NCI-H1930 (cell line): ENCODE measurements around the gene PALD1.

Experiments
- DNase-seq, 2 experiments: peaks; one replicate each; lab custom pipeline; 2025; lab: John Stamatoyannopoulos, UW

The PALD1 gene

DNA sequence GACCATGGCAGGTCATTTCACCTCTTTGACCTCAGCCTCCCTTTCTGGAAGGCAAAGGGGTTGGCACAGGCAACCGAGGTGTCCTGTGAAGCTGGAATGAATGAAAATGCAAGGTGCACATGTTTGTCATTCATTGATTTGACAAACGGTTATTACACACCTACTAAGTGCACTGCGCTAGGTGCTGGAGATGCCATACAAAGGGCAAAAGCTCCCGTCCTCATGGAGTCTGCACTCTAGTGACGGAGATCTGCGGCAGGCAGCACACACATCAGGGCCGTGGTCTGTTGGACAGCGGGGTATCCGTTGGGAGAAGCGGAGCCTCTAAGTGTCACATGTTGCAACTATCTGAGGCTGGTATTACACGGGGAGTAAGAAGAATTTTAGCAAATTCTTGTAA lies 79.7 kb downstream of the PALD1 start:
- DNase-seq: no peak

DNA sequence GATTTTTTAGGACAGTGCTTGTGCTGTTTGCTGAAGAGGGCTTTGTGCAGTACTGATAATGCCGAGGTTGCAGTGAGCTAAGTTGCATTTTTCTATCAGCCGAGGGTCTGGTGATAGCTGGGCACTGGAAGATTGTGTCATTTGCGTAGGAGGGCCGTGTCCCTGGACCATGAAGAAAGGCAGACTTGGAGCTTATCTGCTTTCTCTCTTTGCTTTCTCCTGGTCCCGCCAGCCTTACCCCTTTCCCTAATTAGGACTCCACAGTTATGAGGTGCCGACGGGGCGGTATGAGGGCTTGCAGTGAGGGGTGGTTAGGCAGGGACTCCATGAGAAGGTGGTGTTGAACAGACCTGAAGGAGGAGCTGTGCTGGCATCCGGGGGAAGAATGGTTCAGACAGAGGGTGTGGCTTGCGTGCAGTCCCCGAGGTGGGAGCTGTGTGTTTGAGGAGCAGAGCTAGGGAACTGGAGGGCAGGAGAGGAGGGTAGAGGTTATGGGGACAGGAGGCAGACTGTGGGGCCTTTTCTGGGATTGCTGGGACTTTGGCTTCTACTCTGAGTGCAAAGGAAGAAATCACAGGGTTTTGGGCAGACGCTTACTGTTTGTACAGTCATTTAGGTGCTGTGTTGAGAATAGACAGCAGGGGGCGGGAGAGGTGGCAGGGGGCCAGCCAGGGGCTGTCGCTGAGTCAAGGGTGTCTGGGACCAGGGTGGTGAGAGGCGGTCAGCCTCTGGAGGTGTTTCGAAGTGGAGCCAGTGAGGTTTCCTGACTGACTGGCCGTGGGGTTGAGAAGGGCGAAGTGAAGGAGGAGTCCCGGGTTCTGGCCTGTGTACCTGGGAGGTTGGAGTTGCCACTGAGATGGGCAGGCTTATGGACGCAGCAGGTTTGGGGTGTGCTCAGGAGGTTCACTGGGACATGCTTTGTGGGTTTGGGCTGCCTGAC lies 80.6 kb downstream of the PALD1 start:
- no peak for DNase-seq

DNA sequence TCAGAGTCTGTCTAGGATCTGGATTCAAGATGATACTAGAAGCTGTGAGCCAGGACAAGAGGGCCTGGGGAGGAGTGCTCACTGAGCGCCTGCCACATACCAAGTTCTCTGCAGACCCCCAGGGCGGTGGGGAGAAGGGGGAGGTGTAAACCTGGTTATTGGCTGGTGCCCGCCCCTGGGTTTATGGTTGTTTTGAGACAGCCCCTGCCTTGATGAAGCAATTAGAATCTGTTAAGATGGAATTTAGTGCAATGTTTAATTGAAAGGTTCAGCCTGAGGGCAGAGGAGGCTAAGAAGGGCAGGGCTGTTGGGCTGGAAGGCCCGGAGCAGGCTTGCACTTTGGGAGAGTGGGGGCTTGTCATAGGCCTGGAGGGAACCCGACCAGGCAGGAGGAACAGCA lies 81.3 kb downstream of the PALD1 start:
- DNase-seq: no peak

DNA sequence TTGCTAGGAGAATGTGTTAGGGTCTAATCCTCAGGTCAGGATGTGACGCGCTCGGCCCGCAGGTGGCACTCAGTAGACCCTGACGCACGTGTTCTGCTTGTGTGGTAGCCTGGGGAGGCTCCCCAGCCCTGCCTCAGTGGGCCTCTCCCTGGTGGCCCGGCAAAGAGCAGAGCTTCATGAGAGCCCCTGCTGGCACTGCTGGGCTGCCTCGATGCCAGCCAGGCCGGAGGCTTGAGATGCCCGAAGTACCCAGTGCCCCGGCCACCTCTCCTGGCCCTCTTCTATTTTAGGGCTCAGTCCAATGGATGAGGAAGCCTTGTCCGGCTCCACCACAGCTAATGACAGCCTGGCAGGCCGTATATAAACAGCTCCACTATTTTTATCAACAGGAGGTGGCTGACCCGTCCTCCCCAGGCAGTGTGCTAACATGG lies 82.0 kb downstream of the PALD1 start:
- DNase-seq: no peak

DNA sequence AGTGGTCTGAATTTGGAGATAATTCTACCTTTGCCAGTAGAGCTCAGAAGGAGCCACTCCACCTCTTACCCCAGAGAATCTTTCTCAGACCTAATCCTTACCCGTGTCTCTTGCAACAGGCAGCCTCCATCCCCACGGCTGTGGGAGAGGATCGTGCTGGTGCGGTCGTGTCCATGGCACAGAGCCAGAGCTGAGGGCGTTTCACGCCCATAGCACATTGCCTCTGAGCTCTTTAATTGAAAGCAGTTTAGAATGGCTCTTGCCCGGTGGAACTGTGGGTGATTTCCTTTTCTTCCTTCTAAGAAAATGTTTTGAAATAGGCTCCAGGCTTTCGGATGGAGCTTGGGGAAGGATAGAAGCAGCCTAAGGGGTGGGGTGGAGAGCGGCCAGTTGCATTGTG lies 82.5 kb downstream of the PALD1 start:
- no peak for DNase-seq

DNA sequence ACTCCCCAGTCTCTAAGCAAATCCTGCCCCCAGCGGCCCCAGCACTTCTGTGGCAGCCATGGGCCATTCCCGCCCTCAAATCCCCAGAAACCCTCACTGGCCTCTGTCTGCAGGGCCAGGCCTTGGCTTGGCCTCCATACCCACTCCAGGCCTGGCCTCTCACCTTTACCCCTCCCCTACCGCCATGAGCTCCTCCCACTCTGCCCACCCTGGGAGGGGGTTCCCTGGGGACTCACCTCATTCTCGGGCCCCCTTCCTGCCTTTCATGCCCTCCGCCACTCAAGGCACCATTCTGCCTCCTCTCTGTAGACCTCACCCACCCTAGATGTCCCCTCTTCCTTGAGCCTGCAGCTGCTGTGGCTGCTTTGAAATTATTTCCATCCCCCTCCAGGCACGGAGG lies 83.0 kb downstream of the PALD1 start:
- no peak for DNase-seq

DNA sequence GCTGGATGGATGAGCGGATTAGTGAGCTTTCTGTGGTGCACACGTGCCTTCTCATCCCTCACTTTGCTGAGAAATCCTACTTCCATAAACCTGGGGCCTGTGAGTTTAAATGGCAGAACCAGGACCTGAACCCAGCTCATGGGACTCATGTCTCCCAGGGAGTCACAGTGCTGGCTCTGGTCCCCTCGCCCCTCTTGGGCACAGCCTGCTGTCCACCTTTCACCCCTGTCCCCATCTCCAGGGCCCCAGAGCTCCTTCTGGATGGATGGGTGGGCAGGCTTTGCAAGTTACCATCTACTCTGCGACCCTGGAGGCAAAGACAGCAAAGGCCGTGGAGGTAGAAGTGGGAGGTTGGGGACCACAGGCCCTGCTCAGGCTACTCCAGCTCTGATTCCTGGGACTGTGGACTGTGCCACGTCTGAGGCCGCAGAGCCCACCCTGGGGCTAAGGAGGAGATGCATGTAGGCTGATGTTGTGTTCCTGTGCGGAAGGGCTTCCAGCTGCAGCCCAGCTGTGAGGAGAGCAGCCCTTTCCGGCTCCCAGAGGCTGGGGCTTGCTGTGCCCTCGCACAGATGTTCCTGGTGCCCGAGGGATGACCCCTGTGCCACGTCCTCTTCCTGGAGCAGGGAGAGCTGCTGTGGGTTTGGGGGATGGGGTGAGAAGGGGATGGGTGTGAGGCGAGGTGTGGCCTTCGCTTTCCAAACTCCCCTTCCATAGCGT lies 83.6 kb downstream of the PALD1 start:
- no peak for DNase-seq

DNA sequence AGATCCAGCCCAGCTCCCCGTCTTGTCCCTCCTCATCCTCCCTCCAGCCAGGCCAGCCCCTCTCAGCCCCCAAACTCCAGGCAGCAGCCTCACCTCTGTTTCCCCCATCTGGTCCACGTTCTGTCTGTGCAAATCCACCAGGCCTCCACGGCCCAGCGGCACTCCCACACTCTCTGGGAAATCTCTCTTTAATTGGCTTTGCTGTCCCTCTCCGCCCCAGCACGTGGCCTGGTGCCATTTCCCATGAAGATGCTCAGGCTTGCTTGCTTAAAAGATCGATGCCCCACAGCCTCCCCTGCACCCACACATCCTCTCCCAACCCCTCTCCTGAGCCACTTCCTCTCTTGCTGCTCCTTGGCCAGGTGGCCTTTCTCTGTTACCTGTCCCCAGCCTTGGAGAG lies 84.7 kb downstream of the PALD1 start:
- DNase-seq: no peak

DNA sequence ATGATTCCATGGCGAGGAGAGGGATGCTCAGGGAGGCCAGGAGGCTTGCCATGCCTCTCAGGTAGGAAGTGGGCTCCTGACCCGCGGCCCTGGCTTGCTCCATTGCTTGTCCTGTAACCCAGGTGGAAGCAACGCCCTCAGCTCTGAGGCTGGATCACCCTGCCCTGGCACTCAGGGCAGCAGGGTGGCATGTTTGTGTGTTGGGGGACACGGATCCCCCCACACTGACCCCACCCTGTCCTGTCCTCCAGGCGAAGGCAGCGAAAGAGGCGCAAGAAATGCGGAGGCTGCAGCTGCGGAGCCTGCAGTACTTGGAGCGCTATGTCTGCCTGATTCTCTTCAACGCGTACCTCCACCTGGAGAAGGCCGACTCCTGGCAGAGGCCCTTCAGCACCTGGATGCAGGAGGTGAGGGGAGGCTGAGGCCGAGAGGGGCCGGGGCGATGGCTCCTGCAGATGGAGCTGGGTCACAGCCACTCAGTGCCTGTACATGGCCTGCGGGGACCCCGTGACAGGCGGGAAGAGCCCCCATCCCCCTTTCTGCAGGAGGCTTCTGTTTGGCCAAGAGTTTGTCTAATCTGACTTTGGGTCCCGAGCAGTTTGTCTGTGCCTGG lies 85.7 kb downstream of the PALD1 start:
- no peak for DNase-seq

DNA sequence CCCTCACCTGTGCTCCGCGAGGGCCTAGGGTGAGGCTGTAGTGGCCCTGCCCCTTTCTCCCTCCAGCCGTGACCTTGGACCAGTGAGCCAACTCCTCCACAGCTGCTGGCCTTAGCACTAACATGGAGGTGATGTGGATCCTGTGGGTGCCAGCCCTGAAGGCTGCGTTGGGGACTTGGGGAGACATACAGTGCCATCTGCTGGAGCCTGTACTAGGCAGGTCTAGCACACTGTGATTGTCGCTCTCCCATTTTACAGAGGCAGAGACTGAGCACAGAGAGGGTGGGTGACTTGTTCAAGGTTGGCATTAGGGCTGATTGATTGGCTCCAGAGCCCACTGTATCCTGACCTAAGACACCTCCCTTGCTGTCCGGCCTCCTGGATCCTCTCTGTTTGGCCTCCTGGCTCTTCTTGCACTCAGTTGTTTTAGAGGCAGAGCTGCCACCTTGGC lies 86.4 kb downstream of the PALD1 start:
- no peak for DNase-seq

DNA sequence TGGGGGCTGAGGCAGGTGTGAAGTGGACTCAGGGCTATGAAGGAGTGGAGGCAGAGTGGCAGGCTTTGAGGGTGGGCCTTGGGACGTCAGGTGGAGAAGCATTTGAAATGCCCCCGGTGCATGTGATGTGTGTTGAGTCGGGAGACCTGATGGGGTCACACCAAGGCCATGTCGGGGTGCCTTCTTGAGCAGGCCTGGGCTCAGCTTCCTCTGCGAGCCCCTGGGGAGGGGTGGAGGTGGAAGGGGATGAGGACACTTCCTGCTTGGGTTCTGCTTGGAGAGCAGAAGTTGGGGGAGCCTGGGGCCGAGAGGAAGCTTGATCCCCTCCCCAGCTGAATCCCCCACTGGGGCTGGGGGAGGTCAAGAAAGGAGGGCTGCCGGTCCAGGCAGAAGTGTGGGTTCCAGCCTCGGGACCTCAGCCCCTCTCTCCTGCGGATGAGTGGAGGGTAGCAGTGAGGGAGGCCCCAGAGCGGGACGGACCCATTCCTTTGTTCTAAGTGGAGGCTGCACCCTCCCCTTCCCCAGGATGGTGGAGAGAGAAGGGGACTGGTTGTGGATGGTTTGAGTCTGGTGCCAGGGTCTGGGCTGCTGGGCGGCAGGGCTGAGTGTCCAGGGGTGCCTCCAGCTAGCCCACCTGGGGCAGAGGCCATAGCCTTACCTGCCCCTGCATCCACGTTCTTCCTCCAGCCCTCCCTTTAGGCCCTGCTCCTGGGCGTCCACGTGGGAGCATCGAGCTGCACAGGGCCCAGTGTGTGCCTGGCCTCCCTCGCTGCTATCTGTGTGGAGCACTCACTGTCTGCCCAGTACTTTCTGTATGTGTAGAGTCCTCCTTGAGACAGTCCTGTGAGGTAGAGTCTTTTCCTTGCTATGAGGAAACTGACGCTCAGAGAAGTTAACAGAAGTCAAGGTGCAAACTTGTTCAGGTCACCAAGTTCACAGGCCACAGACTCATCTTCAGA lies 87.3 kb downstream of the PALD1 start:
- DNase-seq: no peak

DNA sequence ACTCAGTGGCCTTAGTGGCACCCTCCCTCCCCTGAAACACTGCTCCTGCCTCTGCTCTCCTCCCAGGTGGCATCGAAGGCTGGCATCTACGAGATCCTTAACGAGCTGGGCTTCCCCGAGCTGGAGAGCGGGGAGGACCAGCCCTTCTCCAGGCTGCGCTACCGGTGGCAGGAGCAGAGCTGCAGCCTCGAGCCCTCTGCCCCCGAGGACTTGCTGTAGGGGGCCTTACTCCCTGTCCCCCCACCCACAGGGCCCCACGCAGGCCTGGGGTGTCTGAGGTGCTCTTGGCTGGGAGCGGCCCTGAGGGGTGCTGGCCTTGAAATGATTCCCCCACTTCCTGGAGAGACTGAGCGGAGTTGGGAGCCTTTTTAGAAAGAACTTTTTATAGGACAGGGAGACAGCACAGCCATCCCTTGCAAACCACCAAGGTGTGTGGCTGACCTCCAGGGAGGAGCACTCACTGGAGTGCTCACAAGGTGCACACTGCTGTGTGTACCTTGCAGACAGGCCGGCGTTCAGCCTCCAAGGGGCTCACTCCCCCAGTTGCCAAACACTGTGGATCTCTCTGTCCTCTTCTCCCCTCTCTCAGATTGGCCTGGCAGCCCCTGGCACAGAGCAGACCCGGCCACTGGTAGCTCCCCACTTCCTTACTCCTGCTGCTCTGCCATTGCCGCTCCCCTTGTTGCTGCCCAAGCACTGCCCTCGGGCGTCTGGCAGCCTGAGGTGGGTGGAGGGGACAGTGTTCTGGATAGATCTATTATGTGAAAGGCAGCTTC lies 88.1 kb downstream of the PALD1 start:
- no peak for DNase-seq

DNA sequence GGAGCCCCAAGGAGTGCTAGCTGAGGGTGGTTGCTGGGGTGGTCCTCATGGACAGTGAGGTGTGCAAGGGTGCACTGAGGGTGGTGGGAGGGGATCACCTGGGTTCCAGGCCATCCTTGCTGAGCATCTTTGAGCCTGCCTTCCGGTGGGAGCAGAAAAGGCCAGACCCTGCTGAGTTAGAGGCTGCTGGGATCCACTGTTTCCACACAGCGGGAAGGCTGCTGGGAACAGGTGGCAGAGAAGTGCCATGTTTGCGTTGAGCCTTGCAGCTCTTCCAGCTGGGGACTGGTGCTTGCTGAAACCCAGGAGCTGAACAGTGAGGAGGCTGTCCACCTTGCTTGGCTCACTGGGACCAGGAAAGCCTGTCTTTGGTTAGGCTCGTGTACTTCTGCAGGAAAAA lies 89.0 kb downstream of the PALD1 start:
- DNase-seq: no peak

DNA sequence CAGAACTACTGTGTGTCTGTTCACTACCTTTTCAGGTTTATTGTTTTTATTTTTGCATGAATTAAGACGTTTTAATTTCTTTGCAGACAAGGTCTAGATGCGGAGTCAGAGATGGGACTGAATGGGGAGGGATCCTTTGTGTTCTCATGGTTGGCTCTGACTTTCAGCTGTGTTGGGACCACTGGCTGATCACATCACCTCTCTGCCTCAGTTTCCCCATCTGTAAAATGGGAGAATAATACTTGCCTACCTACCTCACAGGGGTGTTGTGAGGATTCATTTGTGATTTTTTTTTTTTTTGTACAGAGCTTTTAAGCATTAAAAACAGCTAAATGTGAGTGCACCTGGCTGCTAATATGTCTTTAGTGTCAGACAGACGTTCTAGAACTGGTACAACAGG lies 89.5 kb downstream of the PALD1 start:
- DNase-seq: no peak

DNA sequence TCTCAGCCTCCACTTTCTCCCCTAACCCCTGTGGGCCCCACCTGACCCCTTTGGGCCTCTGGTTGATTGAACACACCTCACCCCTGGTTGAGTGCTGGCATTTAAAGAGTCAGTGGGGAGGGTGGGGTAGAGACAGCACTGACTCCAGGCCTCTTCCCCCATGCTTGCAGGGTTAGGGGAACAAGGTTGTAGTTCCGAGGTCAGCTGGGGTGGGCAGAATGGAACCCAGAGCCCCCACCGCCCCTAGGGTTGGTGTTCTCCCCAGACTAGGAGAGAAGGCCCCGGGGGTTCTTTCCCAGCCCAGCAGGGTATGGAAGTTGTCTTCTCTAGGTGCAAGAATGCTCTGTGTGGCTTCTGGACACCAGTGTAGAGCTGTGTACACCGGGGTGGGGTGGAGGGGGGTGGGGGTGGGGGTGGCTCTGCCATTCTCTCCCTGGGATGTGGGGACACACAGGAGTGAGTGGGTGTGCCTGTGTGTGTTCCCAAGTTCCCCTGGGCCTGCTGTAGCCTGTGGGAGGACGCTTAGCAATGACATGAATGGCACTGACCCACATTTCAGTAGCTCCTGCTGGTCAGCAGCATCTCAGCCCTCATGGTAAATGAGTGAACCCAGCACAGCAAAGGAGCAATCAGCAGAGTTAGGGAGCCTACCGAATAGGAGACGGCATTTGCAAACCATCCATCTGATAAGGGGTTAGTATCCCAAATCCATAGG lies 90.4 kb downstream of the PALD1 start:
- DNase-seq: no peak

DNA sequence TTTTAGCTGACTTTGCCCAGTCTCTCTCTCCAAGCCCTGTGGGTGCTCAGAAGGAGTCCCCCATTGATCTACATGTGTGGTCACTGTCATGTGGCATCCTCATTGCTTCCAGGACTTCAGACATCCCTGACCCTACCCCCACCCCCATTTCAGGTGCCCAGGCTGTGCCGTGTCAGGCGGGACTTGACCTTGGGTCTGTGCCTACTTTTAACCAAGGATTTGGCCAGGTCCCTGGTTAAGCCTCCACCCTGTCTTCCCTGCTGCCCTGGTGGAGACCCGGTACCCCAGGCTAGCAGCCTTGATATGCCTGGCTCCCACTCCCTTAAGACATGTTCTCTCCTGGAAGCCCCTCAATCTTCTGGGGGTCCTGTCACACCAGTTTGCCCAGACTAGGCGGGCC lies 92.7 kb downstream of the PALD1 start:
- no peak for DNase-seq

DNA sequence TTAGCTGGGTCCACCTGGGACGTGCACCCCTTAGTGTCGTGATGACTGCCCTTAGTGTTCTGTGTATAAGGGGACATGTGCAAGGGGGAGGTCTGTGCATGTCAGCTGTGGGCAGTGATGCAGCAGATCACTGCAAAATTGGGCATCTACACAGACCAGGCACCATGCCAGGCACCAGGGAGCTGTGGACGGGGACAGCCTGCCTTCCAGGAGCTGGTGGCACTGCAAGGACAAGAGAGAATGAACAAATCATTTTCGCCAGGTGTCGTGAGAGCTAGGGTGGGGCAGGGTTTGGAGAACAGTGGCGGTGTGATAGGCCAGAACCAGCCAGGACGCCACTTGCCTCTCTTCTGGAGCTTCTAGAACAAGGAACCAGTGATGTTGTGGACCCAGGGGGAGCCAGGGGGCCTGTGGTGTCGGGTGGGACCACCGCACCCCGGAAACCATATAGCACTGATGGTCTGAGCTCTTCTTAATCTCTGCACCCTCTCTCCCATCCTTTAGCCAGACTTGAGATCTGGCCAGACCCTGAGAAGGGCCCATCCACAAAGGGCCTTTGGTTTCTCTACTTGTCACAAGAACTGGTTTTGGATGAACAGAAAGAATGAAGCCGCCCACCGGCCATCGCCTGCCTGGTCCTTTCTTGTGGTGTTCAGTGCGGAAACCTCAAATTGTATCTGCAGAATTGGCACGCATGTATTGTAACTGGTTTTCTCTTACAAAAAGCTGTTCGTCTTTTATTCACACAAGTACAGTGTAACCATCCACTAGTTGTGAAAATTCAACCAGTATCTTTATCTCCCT lies 93.3 kb downstream of the PALD1 start:
- no peak for DNase-seq

DNA sequence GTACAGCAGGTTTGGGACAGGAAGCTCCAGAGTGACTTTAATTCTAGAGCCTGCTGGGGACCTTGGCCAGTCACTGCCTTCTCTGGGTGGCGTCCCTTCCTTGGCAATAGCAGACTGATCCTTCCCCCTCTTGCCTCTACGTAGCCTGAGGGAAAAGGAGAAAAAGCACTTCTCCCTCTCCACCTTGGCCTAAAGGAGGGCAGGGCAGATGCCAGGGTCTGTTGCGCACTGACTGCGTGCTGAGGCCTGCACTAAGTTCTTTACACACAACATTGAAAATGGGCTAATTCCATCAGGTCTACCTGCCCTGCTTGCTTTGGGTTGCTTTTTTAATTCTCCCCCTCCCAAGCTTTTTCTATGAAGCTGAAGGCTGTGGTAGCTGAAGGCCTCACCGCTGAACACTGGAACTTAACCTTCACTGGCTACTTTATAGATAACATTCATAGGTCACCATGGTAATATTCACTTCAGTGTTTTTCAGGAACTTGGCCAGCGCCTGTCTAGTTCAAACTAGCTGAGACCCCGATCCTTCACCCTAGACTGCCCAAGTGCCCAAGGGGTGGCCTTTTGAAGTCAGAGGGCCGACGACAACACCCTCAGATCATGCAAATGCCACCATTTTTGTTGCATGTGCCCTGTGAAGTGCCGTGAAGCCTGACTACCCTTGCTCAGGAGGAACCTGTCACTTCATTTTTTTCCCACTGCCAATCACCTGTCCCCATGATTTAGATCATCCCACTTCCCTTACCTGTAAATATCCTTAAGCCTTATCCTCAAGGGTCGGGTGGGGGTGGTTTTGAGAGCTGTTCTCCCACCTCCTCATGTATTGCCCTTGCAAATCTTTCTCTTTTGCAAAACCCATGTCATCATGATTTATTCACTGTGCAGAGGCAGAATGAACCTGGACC lies 95.3 kb downstream of the PALD1 start:
- no peak for DNase-seq
